HG03025 (cell line): Measurements from ENCODE around the gene STIP1.
"Not testable (repeated sequence)": the region's sequence is repeated elsewhere in the genome, so short reads cannot be mapped to it uniquely, and the experiment has no call there.

Experiments used
- ATAC-seq: cut with Tn5 transposase; IDR thresholded peaks from one replicate; pipeline ENCODE4 v1.9.1; 2021; ENCODE audit warnings: mild to moderate bottlenecking, moderate library complexity; ENCODE audit not compliant: unreplicated experiment, low FRiP score

The STIP1 gene

GRCh38 chr11:64234647-64235379 is 48.8 kb downstream of the STIP1 start:
- ATAC-seq = no peak

GRCh38 chr11:64235437-64236161 is 49.6 kb downstream of the STIP1 start:
- ATAC-seq = no peak

GRCh38 chr11:64237484-64237951 is 51.5 kb downstream of the STIP1 start:
- no peak for ATAC-seq

- no peak for ATAC-seq
Observed at GRCh38 chr11:64238076-64238475, 52.1 kb downstream of the STIP1 start.

GRCh38 chr11:64238999-64239398 is 53.0 kb downstream of the STIP1 start:
- ATAC-seq = no peak

GRCh38 chr11:64239662-64240434 is 53.9 kb downstream of the STIP1 start:
- no peak for ATAC-seq

GRCh38 chr11:64240435-64241240 is 54.7 kb downstream of the STIP1 start, which contains the start of gene FKBP2:
TSS of gene FKBP2 (plus strand) at chr11:64241095. CDS start at chr11:64242388, 1,293 bp downstream.
- peak; percentile 53 for ATAC-seq

- ATAC-seq = peak; percentile 39
Observed at GRCh38 chr11:64241241-64241490, 55.2 kb downstream of the STIP1 start.

GRCh38 chr11:64241491-64242374 is 55.8 kb downstream of the STIP1 start:
- peak; percentile 45 for ATAC-seq

- ATAC-seq = no peak
Observed at GRCh38 chr11:64243236-64243854, 57.4 kb downstream of the STIP1 start.

- no peak for ATAC-seq
Observed at GRCh38 chr11:64244107-64244506, 58.1 kb downstream of the STIP1 start.

- no peak for ATAC-seq
Observed at GRCh38 chr11:64244966-64245365, 59.0 kb downstream of the STIP1 start.

GRCh38 chr11:64245401-64245796 is 59.4 kb downstream of the STIP1 start:
- ATAC-seq = no peak

GRCh38 chr11:64245797-64246620 is 60.0 kb downstream of the STIP1 start:
- ATAC-seq = no peak

GRCh38 chr11:64246621-64246870 is 60.6 kb downstream of the STIP1 start:
- not testable (repeated sequence) for ATAC-seq

GRCh38 chr11:64246871-64247728 is 61.1 kb downstream of the STIP1 start, which contains the start of gene PPP1R14B:
TSS of gene PPP1R14B (minus strand) at chr11:64246943. CDS start at chr11:64246673, 270 bp downstream.
- ATAC-seq = peak; percentile 37

- ATAC-seq = peak; percentile 3
Observed at GRCh38 chr11:64247729-64248531, 62.0 kb downstream of the STIP1 start.
